ENCODE results near the gene KCNK3.

The KCNK3 gene

DNA sequence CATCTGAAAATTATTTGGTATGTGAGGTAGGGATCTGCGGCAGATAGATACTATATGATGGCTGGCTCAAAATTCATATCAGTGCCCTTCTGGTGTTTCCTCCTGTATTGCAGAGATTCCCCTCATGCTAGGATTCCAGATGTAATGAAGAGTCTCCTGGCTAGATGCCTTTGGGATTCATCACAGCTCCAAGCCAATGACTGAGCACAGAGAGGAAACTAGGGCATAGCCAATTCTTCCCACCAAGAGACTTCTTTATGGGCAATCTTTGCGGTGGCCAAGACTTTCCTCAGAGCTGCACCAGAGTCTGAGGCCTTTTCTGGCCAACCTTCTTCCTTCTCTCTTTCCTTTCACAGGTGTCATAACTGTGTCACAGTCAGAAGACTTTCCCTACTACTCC, 25.9 kb upstream of the KCNK3 start:
- no peak for DNase-seq

DNA sequence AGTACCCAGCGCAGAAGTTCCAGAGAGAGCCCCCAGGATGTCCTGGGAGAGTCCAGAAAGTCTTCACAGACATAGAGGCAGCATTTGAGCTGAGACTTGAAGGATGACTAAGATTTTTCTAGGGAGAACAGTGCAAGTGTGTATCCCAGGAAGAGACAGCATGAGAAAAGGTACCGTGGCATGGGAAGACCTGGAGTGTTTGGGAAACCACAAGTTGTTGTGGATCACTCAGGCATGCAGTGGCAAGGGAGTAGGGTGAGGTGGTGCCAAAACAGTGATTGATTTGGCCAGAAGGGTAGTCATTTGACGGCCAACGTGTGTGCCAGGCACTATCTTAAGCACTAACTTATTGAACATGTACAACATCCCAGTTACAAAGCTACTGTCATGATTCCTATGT, 24.5 kb upstream of the KCNK3 start:
- no peak for DNase-seq

DNA sequence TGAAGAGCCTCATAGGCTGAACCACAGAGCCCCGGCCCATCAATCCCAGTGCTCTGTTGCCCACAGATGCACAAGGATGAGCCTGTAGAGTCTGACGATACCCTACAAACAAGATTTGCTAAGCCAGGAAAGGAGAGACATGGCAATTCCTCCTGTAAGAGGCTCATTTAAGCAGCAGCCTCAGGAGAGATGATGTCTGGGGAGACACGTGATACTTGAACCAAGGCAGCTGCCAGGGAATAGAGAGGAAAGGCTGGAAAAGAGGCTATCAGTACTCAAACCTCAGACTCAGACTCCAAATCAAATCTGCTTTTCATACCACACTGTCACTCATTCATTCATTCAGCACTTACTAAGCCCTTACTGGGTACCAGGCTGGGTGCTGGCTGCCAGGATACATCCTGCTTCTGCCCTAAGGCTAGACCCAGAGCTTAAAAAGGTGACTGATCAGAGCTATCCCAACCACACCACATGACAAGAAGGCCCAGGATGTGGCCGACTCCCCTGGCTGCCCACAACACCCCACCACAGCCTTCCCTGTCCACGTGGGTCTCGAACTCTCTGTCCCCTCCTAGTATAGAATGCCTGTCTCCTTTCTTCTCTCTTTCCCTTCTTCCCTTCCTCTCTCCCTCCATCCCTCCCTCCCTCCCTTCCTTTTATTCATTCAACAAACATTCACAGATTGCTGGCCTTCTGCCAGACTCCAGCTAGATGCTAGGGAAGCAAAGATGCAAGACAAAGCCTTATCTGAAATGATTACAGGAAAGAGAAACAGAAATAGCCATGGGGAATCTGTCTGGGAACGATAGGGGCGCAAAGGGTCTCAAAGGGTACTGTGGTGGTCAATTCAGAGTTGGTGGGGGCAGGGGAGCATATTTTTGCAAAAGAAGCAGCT, 23.4 kb upstream of the KCNK3 start:
- no peak for DNase-seq

DNA sequence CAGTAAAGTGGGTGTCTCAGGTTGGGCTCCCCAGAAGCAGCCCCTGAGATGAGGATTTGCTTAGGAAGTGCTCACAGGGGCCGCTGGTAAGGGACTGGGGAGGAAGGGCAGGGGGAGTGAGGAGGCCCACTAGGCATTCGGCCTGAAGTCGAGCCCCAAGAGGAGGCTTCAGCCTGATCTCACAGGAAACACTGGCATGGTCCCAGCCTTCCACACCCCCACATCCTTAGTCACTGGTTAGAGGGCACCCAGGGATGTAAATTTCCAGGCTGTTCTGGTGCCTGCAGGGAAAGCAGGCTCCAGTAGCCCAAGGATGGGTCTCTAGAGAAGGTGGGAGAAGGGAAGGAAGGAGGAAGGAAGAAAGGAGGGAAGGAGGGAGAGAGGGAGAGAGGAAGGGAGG, 22.4 kb upstream of the KCNK3 start:
- no peak for DNase-seq

DNA sequence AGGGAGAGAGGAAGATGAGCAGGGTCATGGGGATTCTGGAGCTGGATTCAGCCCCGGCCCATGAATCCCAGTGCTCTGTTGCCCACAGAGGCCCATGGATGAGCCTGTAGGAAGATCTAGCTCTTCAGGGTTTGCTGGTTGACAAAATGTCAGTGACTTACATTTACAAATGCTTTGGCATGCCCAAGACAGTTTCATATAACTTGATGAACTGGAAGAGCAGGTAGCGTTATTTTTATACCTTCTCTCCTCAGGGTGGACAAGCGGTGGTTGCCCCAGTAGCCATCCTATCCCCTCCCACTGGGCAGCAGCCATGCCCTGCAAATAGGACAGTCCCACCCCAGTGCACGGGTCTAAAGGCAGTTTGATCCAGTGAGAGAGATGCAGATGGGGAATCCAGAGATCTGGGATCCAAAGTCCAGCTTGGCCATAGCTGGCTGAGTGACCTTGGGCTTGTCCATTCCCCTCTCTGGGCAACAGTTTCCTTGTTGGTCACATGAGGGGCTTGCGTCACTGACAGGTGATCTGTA, 21.5 kb upstream of the KCNK3 start:
- no peak for DNase-seq

DNA sequence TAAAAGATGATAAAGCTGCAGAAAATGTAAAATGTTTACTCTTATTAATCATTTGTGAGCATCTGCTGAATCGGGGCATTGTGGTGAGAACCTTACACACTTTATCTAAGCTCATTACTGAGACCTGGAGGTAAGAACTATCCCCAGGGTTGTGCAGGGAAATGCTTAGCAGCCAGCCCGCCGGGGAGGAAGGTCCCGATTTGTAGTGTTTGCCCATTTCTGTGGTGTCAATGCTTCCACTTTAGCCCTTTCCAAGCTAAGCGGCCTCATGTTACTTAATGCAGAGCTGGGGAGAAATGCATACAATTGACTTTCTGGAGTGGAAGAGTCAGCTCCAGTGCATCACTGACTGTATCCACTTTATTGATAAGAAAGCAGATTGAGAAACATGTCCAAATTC, 20.8 kb upstream of the KCNK3 start:
- no peak for DNase-seq

DNA sequence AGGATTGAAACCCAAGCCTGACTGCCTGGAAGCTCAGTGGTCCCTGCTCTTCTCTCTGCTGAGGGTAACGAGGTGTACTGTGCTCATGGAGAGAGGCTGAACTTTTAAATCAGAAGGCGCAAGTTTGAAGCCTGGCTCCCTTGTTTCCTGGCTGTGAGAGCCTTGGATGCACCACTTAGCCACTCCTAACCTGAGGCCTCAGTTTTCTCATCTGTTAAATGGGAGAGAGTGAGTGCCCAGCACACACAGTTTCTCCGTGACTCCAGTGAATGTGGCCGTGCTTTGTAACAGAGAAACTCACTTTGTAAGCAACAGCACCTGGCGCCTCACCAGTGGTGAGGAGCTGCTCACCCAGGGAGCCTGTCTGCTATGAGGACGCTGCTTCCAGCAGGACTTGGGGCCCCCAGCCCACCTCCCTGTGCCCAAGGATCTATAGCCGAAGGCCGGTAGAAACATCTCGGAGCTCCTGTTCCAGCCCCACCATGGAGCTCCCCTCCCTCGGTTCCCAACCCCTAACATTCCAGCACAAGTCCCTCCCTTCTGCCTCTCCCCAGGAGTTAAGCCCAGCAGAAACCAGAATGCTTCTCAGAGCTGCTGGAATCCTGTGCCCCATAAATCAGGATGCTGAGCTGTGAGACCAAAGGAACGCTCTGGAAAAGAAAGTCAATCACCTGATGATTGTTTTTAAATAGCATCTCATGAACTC, 20.3 kb upstream of the KCNK3 start:
- no peak for DNase-seq

DNA sequence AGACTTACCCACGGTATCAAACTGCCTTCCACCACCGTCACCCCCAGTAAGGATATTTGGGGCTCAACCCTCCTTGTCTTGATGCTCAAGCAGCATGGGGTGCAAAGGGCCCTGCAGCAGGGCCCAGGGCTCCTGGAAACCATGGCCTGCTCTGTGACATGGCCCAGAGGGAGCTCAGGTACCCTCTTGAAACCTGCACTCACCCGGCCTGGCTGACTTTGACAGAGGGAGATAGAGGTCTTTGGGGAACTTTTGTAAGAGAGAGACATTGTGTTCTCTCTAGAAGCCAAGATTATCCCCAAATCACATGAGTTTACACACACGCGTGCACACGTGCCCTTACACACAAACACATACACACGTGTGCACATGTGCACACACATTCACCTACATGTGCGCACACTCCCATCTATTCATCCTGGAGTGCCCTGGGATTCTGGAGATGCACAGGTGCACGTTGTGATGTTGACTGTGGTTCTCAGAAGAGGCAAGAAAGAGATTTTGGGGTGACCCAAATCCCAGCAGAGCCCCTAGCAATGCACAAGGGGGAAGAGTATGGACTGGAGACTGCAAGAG, 19.6 kb upstream of the KCNK3 start:
- no peak for DNase-seq

DNA sequence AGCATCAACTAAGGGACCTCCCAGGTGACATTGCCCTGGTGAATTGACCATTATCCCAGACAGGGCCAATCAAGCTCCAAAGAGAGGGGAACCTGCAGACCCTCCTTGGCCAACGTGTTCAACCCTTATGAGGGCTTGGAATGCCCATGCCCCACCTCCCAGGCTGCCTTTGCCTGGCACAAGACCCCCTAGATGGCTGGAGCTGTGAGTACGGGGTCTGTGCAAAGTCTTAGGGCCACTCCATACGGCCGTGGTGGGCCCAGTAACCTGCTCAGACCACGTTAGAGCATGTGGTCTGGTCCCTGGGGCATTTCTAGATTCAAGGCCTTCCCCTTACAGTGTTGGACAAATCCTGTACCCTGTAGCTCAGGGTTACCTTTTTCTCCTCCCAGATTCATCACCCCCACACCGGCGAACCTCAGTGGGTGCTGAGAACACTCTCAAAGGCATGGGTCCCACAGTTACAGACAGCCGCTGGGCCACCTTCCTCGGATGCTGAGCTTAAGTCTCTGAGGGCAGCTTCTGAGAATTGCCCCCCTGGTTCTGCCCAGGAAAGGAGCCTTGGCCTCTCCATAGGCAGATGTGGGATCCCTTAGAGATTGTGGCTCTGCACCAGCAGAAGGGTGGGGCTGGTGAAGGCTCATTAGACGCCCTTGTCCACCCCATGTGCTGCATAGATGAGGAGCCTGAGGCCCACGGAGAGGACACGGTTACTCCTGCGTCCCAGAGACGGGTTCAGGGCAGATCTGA, 18.3 kb upstream of the KCNK3 start:
- no peak for DNase-seq

DNA sequence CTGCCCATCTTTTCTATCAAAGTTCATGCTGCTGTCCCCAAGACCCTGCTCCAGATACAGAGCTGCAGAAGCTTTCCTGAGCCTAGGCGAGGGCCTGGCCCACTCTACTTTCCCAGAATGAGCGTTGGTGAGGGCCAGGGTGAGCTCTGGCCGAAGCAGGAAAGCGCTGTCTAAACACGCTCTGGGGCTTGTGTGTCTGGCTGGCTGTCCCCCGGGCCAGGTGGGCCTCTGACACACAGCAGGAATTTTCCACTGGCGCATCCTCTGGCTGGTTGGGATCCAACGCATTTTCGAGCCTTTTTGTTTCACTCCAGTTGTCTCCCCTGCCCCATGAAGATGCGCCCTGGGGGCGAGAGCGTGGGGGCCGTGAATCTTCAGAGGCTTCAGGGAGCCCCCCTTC, 17.8 kb upstream of the KCNK3 start:
- DNase-seq = no peak

DNA sequence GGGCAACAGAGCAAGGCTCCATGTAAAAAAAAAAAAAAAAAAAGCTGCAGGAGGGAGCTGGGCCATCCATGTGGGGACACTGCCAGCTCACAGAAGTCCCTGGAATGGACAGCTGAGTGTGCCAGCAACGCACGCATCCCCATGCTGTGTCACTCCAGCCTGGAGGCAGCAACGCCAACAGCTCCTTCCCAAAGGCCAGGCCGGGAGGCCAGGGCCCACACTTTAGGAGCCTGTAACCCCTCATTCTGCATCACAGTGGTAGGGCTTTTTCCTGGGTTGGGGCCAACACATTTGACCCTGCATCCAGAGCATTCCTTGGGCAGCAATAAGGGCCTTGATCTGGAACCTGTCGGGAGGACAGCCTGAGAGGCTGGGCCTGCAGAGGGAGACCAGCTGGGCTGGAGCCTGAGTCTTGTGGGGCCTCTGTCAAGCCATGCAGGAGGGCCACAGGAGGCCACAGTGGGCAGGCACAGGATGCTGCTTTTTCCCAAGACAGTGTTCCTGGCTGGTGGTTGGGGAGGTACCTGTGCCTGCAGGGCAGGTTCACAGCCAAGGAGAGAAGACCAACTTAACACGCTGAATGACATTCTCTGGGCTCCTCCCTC, 16.8 kb upstream of the KCNK3 start:
- DNase-seq = no peak

DNA sequence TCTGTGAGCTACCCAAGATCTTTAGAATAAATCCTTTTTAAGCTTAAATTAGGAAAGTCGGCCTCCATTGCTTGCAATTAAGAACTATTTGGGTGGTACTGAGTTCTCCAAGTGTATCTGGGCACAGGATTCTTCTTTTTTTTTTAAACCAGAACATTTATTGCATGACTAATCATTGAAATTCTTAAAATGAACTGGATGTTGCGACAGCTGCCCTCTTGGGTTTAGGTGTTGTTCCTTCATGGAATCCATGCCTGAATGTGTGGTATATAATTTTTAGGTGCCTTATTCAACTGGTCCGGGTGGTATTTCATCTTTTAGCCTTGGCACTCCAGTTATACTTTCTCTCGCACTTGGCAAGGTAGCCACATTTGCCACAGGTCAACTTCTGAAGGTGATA, 14.5 kb upstream of the KCNK3 start:
- DNase-seq = no peak

DNA sequence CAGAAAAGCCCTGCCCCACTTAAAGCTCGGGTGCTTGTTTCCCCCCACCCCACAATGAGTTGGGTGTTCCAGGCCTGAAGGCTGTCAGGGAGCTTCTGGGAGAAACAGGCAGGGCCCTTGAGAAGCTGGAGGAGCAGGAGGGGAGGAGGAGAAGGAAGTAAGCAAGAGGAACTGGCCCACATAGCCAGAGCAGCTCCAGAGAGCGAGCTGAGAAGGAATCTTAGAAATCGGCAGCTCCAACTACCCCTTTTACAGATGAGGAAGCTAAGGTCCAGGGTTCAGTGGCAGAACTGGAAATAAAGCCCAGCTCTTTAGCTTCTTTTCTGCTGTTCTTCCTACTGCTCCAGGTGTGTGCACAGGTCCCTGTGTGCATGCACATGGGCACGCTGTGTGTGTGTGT, 12.7 kb upstream of the KCNK3 start:
- no peak for DNase-seq

DNA sequence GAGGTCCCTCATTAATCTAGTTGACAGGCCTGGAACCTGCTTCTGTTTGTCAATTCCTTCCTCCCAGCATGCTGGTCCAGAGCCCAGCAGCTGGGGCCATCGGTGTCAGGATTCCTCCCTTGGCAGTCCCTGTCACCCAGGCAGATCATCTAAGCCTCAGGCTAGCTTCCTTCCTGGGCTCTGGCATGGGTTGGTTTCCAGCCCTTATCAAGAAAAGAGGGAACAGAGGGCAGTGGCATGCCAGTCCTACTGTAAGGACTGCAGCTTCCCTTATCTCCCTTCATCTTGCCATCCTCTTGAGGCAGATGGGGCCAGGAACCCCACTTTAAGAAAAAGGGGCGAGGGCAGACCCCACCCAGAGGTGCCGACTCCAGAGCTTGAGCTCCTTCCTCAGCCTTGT, 10.9 kb upstream of the KCNK3 start:
- no peak for DNase-seq

DNA sequence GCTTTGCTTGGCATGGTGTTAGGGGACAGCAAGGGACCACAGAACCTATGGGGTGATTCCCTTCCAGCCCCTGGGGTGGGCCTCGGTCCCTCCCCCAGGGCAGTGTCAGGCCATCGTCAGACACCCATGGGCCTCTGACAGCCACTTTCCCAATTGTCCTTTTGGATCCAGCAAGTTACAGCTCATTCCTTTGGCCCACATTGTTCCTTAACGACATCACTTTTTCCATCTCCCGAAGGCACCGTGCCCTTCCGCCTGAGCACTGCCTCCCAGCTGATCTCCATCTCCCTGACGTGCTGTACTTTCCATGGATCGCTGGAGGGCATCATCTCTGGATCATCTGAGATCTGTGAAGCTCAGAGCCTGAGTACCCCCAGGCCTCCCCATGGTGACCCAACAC, 10.4 kb upstream of the KCNK3 start:
- no peak for DNase-seq

DNA sequence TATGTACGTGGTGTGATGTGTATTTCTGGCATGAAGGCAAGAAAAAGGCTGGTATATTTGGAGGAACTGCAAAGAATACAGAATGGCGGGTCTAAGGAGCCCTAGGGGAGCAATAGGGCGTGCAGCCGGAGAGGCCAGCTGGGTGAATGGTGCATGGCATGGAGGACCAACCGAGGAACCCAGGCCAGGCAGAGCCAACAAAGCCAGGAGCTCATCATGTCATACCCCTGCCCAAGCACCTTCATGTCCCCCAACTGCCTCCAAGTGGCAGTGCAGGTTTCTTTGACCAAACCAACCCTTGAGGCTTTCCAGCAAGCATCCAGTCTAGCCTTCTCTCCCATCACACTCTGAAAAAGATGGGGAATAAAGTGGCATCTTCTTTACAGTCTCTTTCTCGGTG, 8.9 kb upstream of the KCNK3 start:
- DNase-seq = no peak

DNA sequence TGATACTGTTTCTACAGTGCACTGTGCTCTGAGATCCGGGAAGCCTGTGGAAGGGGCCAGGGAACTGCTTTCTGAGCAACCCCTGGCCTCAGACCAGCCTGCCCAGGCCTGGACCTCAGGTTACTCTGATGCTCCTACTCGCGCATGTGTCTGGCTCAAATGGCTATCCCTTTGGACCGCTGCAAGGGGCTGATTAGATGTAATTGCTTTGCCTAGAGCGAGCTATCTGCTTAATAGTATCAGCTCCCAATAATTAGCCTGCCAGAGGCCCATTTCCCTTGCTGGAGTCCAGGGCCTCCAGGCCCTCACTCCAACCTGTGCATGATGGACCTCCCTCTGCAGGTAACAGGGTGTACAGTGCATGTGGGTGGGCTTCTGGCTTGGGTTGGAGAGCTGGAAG, 7.2 kb upstream of the KCNK3 start:
- DNase-seq = no peak

DNA sequence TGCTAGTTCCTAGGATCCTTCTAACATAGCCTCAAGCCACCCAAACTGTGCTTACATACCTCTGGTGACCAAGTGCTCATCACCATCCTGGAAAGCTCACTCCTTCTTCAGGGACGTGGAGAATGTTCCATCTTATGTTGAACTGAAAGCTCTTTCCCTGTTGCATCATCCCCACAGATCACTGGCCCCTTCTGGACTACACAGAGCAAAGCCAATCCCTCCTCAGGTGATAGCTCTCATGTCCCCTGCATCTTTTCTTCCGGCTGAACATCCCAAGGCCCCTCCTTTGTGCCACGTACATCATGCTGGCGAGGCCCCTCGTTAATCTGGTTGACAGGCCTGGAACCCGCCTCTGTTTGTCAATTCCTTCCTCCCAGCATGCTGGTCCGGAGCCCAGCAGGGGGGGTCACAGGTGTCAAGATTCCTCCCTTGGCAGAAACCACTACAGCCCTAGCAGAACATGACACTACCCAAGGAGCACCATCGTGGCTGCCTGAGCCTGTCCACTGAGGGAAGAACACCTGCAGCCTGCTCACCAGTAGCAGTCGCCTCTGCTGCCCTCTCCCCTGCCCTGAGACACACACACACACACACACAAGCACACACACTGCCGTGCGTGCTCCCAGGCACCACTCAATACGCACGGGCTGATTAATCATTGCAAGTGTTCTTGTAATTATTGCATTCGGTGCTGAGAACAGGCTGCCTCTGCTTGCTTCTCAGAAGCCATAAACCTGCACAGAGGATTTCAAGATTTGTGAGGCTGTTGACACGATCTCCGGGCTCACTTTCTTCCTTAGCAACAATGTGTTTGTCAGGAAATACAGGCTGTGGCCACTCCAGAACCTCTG, 6.3 kb upstream of the KCNK3 start:
- peak; percentile 72 for DNase-seq

DNA sequence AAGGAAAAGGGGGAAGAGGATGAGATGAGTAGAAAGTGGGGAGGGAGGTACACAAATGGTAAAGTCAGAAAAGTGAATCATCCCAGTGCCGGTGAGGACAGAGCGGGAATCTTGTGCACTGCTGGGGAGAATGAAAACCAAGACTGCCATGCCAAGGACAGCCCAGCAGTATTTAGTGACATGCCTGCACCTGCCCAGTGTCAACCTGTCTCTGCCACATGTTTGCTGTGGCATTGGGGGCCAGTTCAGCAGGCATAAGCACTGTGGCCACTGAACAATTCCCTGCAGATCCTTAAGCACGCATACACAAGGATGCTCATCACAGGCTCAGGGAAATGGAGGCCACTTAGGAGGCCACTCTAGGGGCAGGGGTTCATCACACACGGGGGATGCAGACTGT, 5.2 kb upstream of the KCNK3 start:
- DNase-seq = peak; percentile 75

DNA sequence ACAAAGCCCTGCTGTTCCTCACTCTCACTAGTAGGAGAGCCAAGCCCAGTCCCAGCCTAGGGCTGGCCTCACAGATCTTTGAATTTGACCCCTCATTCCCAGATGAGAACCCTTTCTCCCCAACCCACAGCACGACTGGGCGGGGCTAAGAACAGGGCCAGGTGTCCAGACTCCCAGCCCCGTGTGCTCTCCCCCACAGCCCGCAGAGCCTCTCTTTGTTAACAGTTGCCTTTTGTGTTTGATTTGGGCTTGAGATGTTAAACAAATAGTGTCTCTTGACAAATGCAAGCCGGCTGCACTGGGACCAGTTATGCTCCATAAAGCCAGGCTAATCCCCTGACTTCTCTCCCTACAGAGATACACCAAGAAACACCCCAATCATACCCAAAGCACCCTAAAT, 4.7 kb upstream of the KCNK3 start:
- peak; percentile 72 for DNase-seq

DNA sequence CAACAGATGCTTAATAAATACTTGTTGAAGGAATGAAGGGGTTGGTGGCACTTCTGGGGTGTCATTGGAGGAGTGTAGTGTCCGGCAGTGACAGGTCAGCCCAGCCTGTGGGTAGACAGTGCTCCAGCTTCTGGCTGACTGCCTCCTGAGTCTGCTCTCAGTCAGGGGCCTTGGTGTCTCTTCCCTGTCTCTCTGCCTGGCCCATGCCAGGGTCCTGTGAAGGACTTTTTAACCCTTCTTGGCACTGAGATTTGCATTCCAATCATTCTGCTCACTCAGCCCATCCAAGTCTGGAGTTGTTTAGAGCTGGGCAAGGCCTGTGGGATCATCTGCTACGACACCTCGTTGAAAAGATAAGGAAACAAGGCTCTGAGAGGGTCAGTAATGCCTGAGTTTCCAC, 1.4 kb upstream of the KCNK3 start:
- no peak for DNase-seq

DNA sequence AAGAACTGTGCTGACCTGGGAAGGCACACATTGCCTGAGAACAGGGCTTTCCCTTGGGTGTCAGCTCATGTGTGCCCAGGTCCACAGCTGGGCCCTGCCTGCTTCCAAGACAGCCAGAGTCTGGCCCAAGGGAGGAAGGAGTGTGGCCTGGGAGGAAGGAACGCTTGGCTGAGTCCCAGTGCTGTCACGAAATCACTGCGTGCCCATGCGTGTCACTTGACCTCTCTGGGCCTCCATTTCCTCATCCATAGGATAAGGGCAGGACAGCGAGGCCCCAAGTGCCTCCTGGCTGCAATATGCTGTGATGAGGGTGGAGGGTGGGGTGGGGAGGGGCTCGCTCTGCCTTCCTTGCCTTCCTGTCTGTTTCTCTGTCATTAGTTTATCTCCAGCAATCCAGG, 642 bp upstream of the KCNK3 start:
- no peak for DNase-seq

Measured in NCI-H1105 (cell line).